ENCODE results near the gene PIP5K1B. TPM values are rescaled to one million over a fixed set of nuclear protein-coding genes. Genes with fewer than 3 reads are reported as not detected.

PIP5K1B gene
- total RNA-seq, 1 experiment from 2014 or later, result not detected

GRCh38 chr9:68720656-68721313 is 15.7 kb downstream of the PIP5K1B start:
- Histone ChIP-seq H3K4me2 (ENCODE audit: low read length) (no peak overlapping the region), H3K36me3 (ENCODE audit: low read depth, low read length) (no peaks in the 10 kb centered on the region), H3K4me1 (ENCODE audit: insufficient read depth, low read length) (no peaks in the 10 kb centered on the region), H3K9me2 (replicated peaks; ENCODE audit: low read length) (no peaks in the 10 kb centered on the region), H3K27ac (ENCODE audit: low read length) (no peak overlapping the region), H3K9me3 (ENCODE audit: low read length) (no peaks in the 10 kb centered on the region), H3K9ac (ENCODE audit: low read length) (no peak overlapping the region), H3K4me3 (ENCODE audit: low read length) (no peak overlapping the region), H2AFZ (ENCODE audit: low read length) (no peak overlapping the region), H3K79me2 (ENCODE audit: low read length) (no peaks in the 10 kb centered on the region), H3K27me3 (ENCODE audit: low read length) (peaks cover 69% of the 10 kb centered on the region), H4K20me1 (ENCODE audit: low read length) (no peaks in the 10 kb centered on the region), H3F3A (ENCODE audit: low read length, unreplicated experiment) (no peaks in the 10 kb centered on the region)
- no peak for ATAC-seq
- POLR2A ChIA-PET (ENCODE audit: unreplicated experiment), result no interaction called here
- DNase-seq, result no peak
- TF ChIP-seq CTCF (conservative IDR thresholded peaks at IDR 0.05; ENCODE audit: low read depth, low read length) (no peak), EZH2phosphoT487 (IDR thresholded peaks at IDR 0.05; ENCODE audit: borderline replicate concordance, low read length) (no peak), EZH2 (IDR thresholded peaks at IDR 0.05; ENCODE audit: low read length, unreplicated experiment) (no peak)
- intact Hi-C loops (cut with micrococcal nuclease), result no loop called here
- CTCF ChIA-PET, result no interaction called here
- no TSS peak for BruUV-seq (replicated peaks)

- Histone ChIP-seq H3K9me2 (replicated peaks; ENCODE audit: low read length) (no peaks in the 10 kb centered on the region), H3F3A (ENCODE audit: low read length, unreplicated experiment) (no peaks in the 10 kb centered on the region), H3K4me1 (ENCODE audit: insufficient read depth, low read length) (no peaks in the 10 kb centered on the region), H4K20me1 (ENCODE audit: low read length) (no peaks in the 10 kb centered on the region), H3K27ac (ENCODE audit: low read length) (no peak overlapping the region), H3K9me3 (ENCODE audit: low read length) (no peaks in the 10 kb centered on the region), H3K79me2 (ENCODE audit: low read length) (no peaks in the 10 kb centered on the region), H3K4me2 (ENCODE audit: low read length) (no peak overlapping the region), H3K36me3 (ENCODE audit: low read depth, low read length) (no peaks in the 10 kb centered on the region), H2AFZ (ENCODE audit: low read length) (no peak overlapping the region), H3K4me3 (ENCODE audit: low read length) (no peak overlapping the region), H3K27me3 (ENCODE audit: low read length) (peaks cover 71% of the 10 kb centered on the region), H3K9ac (ENCODE audit: low read length) (no peak overlapping the region)
- no TSS peak for BruUV-seq (replicated peaks)
- ChIA-PET CTCF (no interaction called here), POLR2A (ENCODE audit: unreplicated experiment) (no interaction called here)
- ATAC-seq (no peak), DNase-seq (no peak)
- intact Hi-C loops (cut with micrococcal nuclease), result no loop called here
- no peak for TF ChIP-seq CTCF (conservative IDR thresholded peaks at IDR 0.05; ENCODE audit: low read depth, low read length)
- no peak for TF ChIP-seq EZH2phosphoT487 (IDR thresholded peaks at IDR 0.05; ENCODE audit: borderline replicate concordance, low read length)
- TF ChIP-seq EZH2 (IDR thresholded peaks at IDR 0.05; ENCODE audit: low read length, unreplicated experiment), result no peak
Measured at GRCh38 chr9:68721666-68722330, 16.8 kb downstream of the PIP5K1B start.

- intact Hi-C loops (cut with micrococcal nuclease), result no loop called here
- H3K9me2 ChIP-seq (replicated peaks; ENCODE audit: low read length), result no peaks in the 10 kb centered on the region
- H3F3A ChIP-seq (ENCODE audit: low read length, unreplicated experiment), result no peaks in the 10 kb centered on the region
- no peaks in the 10 kb centered on the region for H3K9me3 ChIP-seq (ENCODE audit: low read length)
- no peaks in the 10 kb centered on the region for H3K36me3 ChIP-seq (ENCODE audit: low read depth, low read length)
- H3K27ac ChIP-seq (ENCODE audit: low read length), result no peak overlapping the region
- H3K27me3 ChIP-seq (ENCODE audit: low read length), result peaks cover 51% of the 10 kb centered on the region
- no peak overlapping the region for H3K4me3 ChIP-seq (ENCODE audit: low read length)
- H3K79me2 ChIP-seq (ENCODE audit: low read length), result no peaks in the 10 kb centered on the region
- no peaks in the 10 kb centered on the region for H3K4me1 ChIP-seq (ENCODE audit: insufficient read depth, low read length)
- TF ChIP-seq EZH2 (IDR thresholded peaks at IDR 0.05; ENCODE audit: low read length, unreplicated experiment) (no peak), EZH2phosphoT487 (IDR thresholded peaks at IDR 0.05; ENCODE audit: borderline replicate concordance, low read length) (no peak), CTCF (conservative IDR thresholded peaks at IDR 0.05; ENCODE audit: low read depth, low read length) (no peak)
- ChIA-PET CTCF (no interaction called here), POLR2A (ENCODE audit: unreplicated experiment) (no interaction called here)
- H2AFZ ChIP-seq (ENCODE audit: low read length), result no peak overlapping the region
- H4K20me1 ChIP-seq (ENCODE audit: low read length), result no peaks in the 10 kb centered on the region
- no peak overlapping the region for H3K4me2 ChIP-seq (ENCODE audit: low read length)
- no TSS peak for BruUV-seq (replicated peaks)
- no peak overlapping the region for H3K9ac ChIP-seq (ENCODE audit: low read length)
- no peak for DNase-seq
- no peak for ATAC-seq
Measured at GRCh38 chr9:68725070-68725469, 20.0 kb downstream of the PIP5K1B start.

All from PC-3 (cell line).